B cell (primary cell): ENCODE measurements around the gene PLEKHJ1. TPM values are rescaled to one million over a fixed set of nuclear protein-coding genes. Genes with fewer than 3 reads are reported as not detected.

Experiments
- ATAC-seq: fragments of 200-7000 bp; cut with Tn5 transposase; one replicate; pipeline ENCODE4 v1.10.0; 2021; ENCODE audit warnings: low read depth, mild to moderate bottlenecking, moderate number of reproducible peaks, moderate library complexity
- CTCF ChIA-PET: fragments of 350-600 bp; sonication (Branson Sonifier 250); formaldehyde crosslinking; loops from one replicate; lab custom pipeline; 2021; ENCODE audit warnings: antibody characterized with exemption, inconsistent platforms; lab: Charles Lee
- POLR2A ChIA-PET: fragments of 350-600 bp; sonication (Branson Sonifier 250); formaldehyde crosslinking; loops from one replicate; lab custom pipeline; 2021; ENCODE audit warnings: antibody characterized with exemption; lab: Charles Lee
- DNase-seq: peaks from one replicate; pipeline ENCODE4 v3.0.0; 2013
- H2AFZ ChIP-seq: 2 replicates; pipeline ENCODE4 v1.6.1; 2012; ENCODE audit warnings: mild to moderate bottlenecking, low read depth, low read length; ENCODE audit not compliant: insufficient read depth, poor library complexity, severe bottlenecking
- H3K27ac ChIP-seq, 2 donors: 1 replicate in 1 of 2; 2 replicates in 1 of 2; pipeline ENCODE4 v1.5.1; 2012 to 2013; ENCODE audit warnings: low read length in 2 of 2, mild to moderate bottlenecking in 2 of 2, moderate library complexity in 1 of 2
- H3K27me3 ChIP-seq, 4 experiments: fragments of 200-600 bp in 1 of 4; sonication (generic) in 1 of 4; replicated peaks in 1 of 4; 1 replicate in 2 of 4; 2 replicates in 2 of 4; pipeline versions ENCODE4 v1.6.1 to v1.7.0; 2013 to 2016; ENCODE audit warnings: low read length in 3 of 4, mild to moderate bottlenecking in 2 of 4, mixed read lengths in 1 of 4, moderate library complexity in 1 of 4; ENCODE audit not compliant: insufficient read depth in 4 of 4, control insufficient read depth in 3 of 4; ENCODE audit errors: control extremely low read depth in 1 of 4
- H3K36me3 ChIP-seq, 2 experiments: replicated peaks in 1 of 2; 1 replicate in 1 of 2; 2 replicates in 1 of 2; pipeline versions ENCODE4 v1.6.1 to v1.7.1; 2013; ENCODE audit warnings: low read length in 1 of 2; ENCODE audit not compliant: insufficient read depth in 2 of 2, control insufficient read depth in 1 of 2; ENCODE audit errors: control extremely low read depth in 1 of 2, extremely low read depth in 1 of 2
- H3K4me1 ChIP-seq, 2 donors: fragments of 200-600 bp in 1 of 2; sonication (generic) in 1 of 2; 1 replicate in 1 of 2; 2 replicates in 1 of 2; pipeline versions ENCODE4 v1.5.1 to v1.6.1; 2013 to 2017; ENCODE audit warnings: low read length in 2 of 2; ENCODE audit not compliant: control insufficient read depth in 2 of 2, insufficient read depth in 2 of 2
- H3K4me2 ChIP-seq: replicated peaks from 2 replicates; pipeline ENCODE3; 2012; ENCODE audit warnings: mild to moderate bottlenecking, low read depth, low read length; ENCODE audit not compliant: poor library complexity, severe bottlenecking
- H3K4me3 ChIP-seq, 5 experiments: fragments of 200-600 bp in 1 of 5; sonication (generic) in 1 of 5; 1 replicate in 3 of 5; 2 replicates in 2 of 5; pipeline versions ENCODE4 v1.5.1 to v1.7.0; 2011 to 2016; ENCODE audit warnings: low read length in 4 of 5, mild to moderate bottlenecking in 4 of 5, low read depth in 2 of 5, control low read depth in 1 of 5, moderate library complexity in 1 of 5; ENCODE audit not compliant: insufficient read depth in 1 of 5; ENCODE audit errors: control extremely low read depth in 1 of 5, extremely low read depth in 1 of 5
- H3K79me2 ChIP-seq: fragments of 200-600 bp; sonication (generic); one replicate; pipeline ENCODE4 v1.6.0; 2016; ENCODE audit warnings: low read length; ENCODE audit not compliant: control insufficient read depth, insufficient read depth
- H3K9ac ChIP-seq: fragments of 200-600 bp; sonication (generic); 2 replicates; pipeline ENCODE4 v1.6.1; 2017; ENCODE audit warnings: mild to moderate bottlenecking, low read length, moderate library complexity
- H3K9me3 ChIP-seq, 3 donors: one replicate each; pipeline versions ENCODE4 v1.6.1 to v1.7.1; 2013; ENCODE audit warnings: low read length in 2 of 3; ENCODE audit not compliant: control insufficient read depth in 2 of 3, insufficient read depth in 1 of 3; ENCODE audit errors: control extremely low read depth in 1 of 3
- H4K20me1 ChIP-seq: 2 replicates; pipeline ENCODE4 v1.6.0; 2012; ENCODE audit warnings: mild to moderate bottlenecking, low read length; ENCODE audit not compliant: insufficient read depth, control insufficient read depth, poor library complexity, severe bottlenecking
- H3K27ac Mint-ChIP-seq: one replicate; pipeline ENCODE4 v1.8.0; 2021; ENCODE audit warnings: mixed read lengths
- H3K27me3 Mint-ChIP-seq: one replicate; pipeline ENCODE4 v1.8.0; 2021; ENCODE audit warnings: mixed read lengths
- H3K4me1 Mint-ChIP-seq: one replicate; pipeline ENCODE4 v1.8.0; 2021; ENCODE audit warnings: mixed read lengths
- H3K4me3 Mint-ChIP-seq: one replicate; pipeline ENCODE4 v1.8.0; 2021; ENCODE audit warnings: mixed read lengths
- H3K9me3 Mint-ChIP-seq: one replicate; pipeline ENCODE4 v1.8.0; 2022; ENCODE audit warnings: mixed read lengths; ENCODE audit not compliant: insufficient read depth
- CTCF ChIP-seq: fragments of 200-600 bp; IDR thresholded peaks from one replicate; pipeline ENCODE4 v1.8.0; 2022; ENCODE audit warnings: antibody characterized with exemption, mild to moderate bottlenecking
- EZH2 ChIP-seq: IDR thresholded peaks from 2 replicates; pipeline ENCODE4 v1.6.1; 2012; ENCODE audit warnings: borderline replicate concordance, low read depth, mild to moderate bottlenecking, moderate library complexity, low read length; ENCODE audit not compliant: insufficient read depth, poor library complexity, severe bottlenecking
- WGBS: methylation state at CpG from one replicate; pipeline ENCODE4 v1.1.5; 2013; ENCODE audit warnings: missing lambda C conversion rate; ENCODE audit not compliant: insufficient coverage; 5-methylcytosine and 5-hydroxymethylcytosine counted together
- intact Hi-C: fragments of 100-400 bp; cut with micrococcal nuclease; formaldehyde crosslinking; loops from one replicate; pipeline ENCODE4 v1.10.0; 2022
- polyA plus RNA-seq: library from polyadenylated mRNA; depleted of rRNA; stranded (reverse); fragments of >200 nt; gene quantifications from 2 replicates; pipeline ENCODE4 v1.2.3, GENCODE V29; 2012
- small RNA-seq: library from RNA; depleted of rRNA; stranded (forward); fragments of <200 nt; gene quantifications from one replicate; pipeline ENCODE3, GENCODE V24; 2012; ENCODE audit warnings: low replicate concordance, low read depth; ENCODE audit not compliant: insufficient read length
- total RNA-seq, 2 donors: library from RNA; stranded (reverse); fragments of 120-200 nt in 1 of 2; gene quantifications; 1 replicate in 1 of 2; 2 replicates in 1 of 2; pipeline versions ENCODE4 v1.2.3 to v1.2.4, GENCODE V29; 2013 to 2022

Gene PLEKHJ1
- total and polyA plus RNA-seq, 2 donors (not counting 1 experiment from before 2014, with no cell fraction given) = 86.7 to 117 TPM

DNA sequence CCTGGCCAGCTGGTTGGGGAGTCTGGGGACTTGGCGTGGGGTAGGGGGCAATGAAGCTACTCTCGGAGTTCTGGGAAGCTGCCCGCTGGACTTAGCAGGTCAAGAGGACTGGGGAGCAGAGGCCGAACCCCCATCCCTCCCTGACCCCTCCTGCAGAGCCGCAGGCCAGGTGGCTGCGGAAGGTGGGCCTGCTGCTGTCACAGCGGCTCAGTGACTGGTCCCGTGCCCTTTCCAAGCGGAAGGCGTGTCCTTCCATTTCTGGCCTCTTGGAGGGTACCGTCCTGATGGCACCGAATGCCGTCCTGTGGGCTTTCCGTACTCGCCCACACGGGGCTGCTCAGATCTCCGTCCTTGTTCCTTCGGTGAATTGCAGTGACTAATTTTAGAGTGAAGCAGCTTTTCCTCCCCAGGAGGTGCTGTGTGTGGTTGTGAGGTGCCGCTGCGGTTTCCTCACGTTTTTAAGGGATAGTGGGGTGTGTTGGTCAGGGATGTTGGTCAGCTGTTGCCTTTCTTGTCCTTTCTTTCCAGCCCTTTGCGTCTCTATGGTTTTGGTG is 51.6 kb downstream of the PLEKHJ1 start:
- intact Hi-C loops = no loop called here
- WGBS = 96% methylated on average over 22 of the region's 22 CpGs
- H3K4me1 ChIP-seq = peaks cover 30 to 40% of the 10 kb centered on the region in 2 donors
- H3K9me3 ChIP-seq = peaks cover 0 to 12% (median 0%) of the 10 kb centered on the region in 3 donors
- peaks cover 0 to 46% of the 10 kb centered on the region in 2 experiments for H3K36me3 ChIP-seq
- peaks cover 98% of the 10 kb centered on the region for H4K20me1 ChIP-seq
- H3K4me3 ChIP-seq = no peak overlapping the region
- Mint-ChIP-seq H3K4me3 (no peak overlapping the region), H3K27me3 (no peaks in the 10 kb centered on the region), H3K9me3 (no peaks in the 10 kb centered on the region), H3K27ac (no peak overlapping the region), H3K4me1 (peaks cover 58% of the 10 kb centered on the region)
- no peak overlapping the region for H3K9ac ChIP-seq
- ATAC-seq (no peak), DNase-seq (no peak)
- no peaks in the 10 kb centered on the region for H3K27me3 ChIP-seq
- H3K4me2 ChIP-seq = no peak overlapping the region
- no peak overlapping the region for H3K27ac ChIP-seq
- POLR2A ChIA-PET = interaction anchor here (0.5 to 0.7 kb wide), 3 partner anchors 15 to 167 kb away, joined by 3 read pairs; no protein-coding TSS in a partner anchor
- H3K79me2 ChIP-seq = peaks cover 85% of the 10 kb centered on the region
- no peak for TF ChIP-seq EZH2
- TF ChIP-seq CTCF = no peak
- CTCF ChIA-PET = no interaction called here
- H2AFZ ChIP-seq = no peak overlapping the region

Small RNAs within 50 kb of the gene (small RNA-seq; reads per million reads assigned to genes)
- gene MIR1227 = not detected

Other genes starting within 250 kb of the PLEKHJ1 start
- 75.2 and 86.2 TPM in 2 replicates for gene BTBD2, start 220.6 kb downstream of the PLEKHJ1 start, total RNA-seq
- 85.6 and 86.4 TPM in 2 replicates for gene BTBD2, start 220.6 kb downstream of the PLEKHJ1 start, polyA plus RNA-seq
- 777 and 813 TPM in 2 replicates for gene MKNK2, start 185.1 kb downstream of the PLEKHJ1 start, total RNA-seq
- gene MKNK2, start 185.1 kb downstream of the PLEKHJ1 start, polyA plus RNA-seq = 440 and 1,053 TPM in 2 replicates
- gene MOB3A, start 140.0 kb downstream of the PLEKHJ1 start, total RNA-seq = 228 and 235 TPM in 2 replicates
- 186 and 190 TPM in 2 replicates for gene MOB3A, start 140.0 kb downstream of the PLEKHJ1 start, polyA plus RNA-seq
- gene IZUMO4, start 139.4 kb downstream of the PLEKHJ1 start, total RNA-seq = 80.8 and 93.9 TPM in 2 replicates
- gene IZUMO4, start 139.4 kb downstream of the PLEKHJ1 start, polyA plus RNA-seq = 34.8 and 45.9 TPM in 2 replicates
- 96.4 and 108 TPM in 2 replicates for gene AP3D1, start 84.8 kb downstream of the PLEKHJ1 start, total RNA-seq
- 109 and 114 TPM in 2 replicates for gene AP3D1, start 84.8 kb downstream of the PLEKHJ1 start, polyA plus RNA-seq
- gene DOT1L, start 72.4 kb downstream of the PLEKHJ1 start, total RNA-seq = 50.5 and 50.6 TPM in 2 replicates
- 23.5 and 25.5 TPM in 2 replicates for gene DOT1L, start 72.4 kb downstream of the PLEKHJ1 start, polyA plus RNA-seq
- gene SF3A2, start 495 bp upstream of the PLEKHJ1 start, total RNA-seq = 129 and 140 TPM in 2 replicates
- gene SF3A2, start 495 bp upstream of the PLEKHJ1 start, polyA plus RNA-seq = 98.2 and 113 TPM in 2 replicates
- gene AMH, start 13.0 kb upstream of the PLEKHJ1 start, total RNA-seq = 4.5 and 7.3 TPM in 2 replicates
- 1.5 and 1.9 TPM in 2 replicates for gene AMH, start 13.0 kb upstream of the PLEKHJ1 start, polyA plus RNA-seq
- gene JSRP1, start 20.1 kb upstream of the PLEKHJ1 start, total RNA-seq = 2.8 and 3.0 TPM in 2 replicates
- gene JSRP1, start 20.1 kb upstream of the PLEKHJ1 start, polyA plus RNA-seq = 1.6 and 2.1 TPM in 2 replicates
- gene PEAK3, start 45.8 kb upstream of the PLEKHJ1 start, total RNA-seq = 0.71 and 0.90 TPM in 2 replicates
- gene PEAK3, start 45.8 kb upstream of the PLEKHJ1 start, polyA plus RNA-seq = 0.07 and 0.18 TPM in 2 replicates
- 3.9 and 4.8 TPM in 2 replicates for gene LINGO3, start 71.8 kb upstream of the PLEKHJ1 start, total RNA-seq
- gene LINGO3, start 71.8 kb upstream of the PLEKHJ1 start, polyA plus RNA-seq = 0.56 and 1.1 TPM in 2 replicates
- gene LSM7, start 92.3 kb upstream of the PLEKHJ1 start, total RNA-seq = 180 and 201 TPM in 2 replicates
- gene LSM7, start 92.3 kb upstream of the PLEKHJ1 start, polyA plus RNA-seq = 585 and 820 TPM in 2 replicates
- 479 and 511 TPM in 2 replicates for gene SPPL2B, start 92.4 kb upstream of the PLEKHJ1 start, total RNA-seq
- gene SPPL2B, start 92.4 kb upstream of the PLEKHJ1 start, polyA plus RNA-seq = 415 and 423 TPM in 2 replicates
- 0.15 TPM in 1 of 2 replicates, not detected in the other for gene TMPRSS9, start 123.9 kb upstream of the PLEKHJ1 start, total RNA-seq
- not detected in 2 replicates for gene TMPRSS9, start 123.9 kb upstream of the PLEKHJ1 start, polyA plus RNA-seq
- gene TIMM13, start 191.3 kb upstream of the PLEKHJ1 start, total RNA-seq = 31.9 and 32.5 TPM in 2 replicates
- gene TIMM13, start 191.3 kb upstream of the PLEKHJ1 start, polyA plus RNA-seq = 13.0 and 19.4 TPM in 2 replicates
- 20.3 and 20.8 TPM in 2 replicates for gene LMNB2, start 220.6 kb upstream of the PLEKHJ1 start, total RNA-seq
- 8.8 and 8.9 TPM in 2 replicates for gene LMNB2, start 220.6 kb upstream of the PLEKHJ1 start, polyA plus RNA-seq
- 166 and 167 TPM in 2 replicates for gene GADD45B, start 239.8 kb upstream of the PLEKHJ1 start, total RNA-seq
- gene GADD45B, start 239.8 kb upstream of the PLEKHJ1 start, polyA plus RNA-seq = 215 and 261 TPM in 2 replicates